KMS-11 (cell line): Measurements from ENCODE around the gene PDAP1.
A peak's percentile ranks its signal among the peaks of the same experiment; 100 is the strongest.
"Not testable (repeated sequence)": the region's sequence is repeated elsewhere in the genome, so short reads cannot be mapped to it uniquely, and the experiment has no call there.

Experiments
- H2AFZ ChIP-seq: fragments of 200-600 bp; sonication (generic); 2 replicates; pipeline ENCODE4 v1.6.1; 2016; ENCODE audit warnings: antibody characterized with exemption, mixed run types, low read depth
- H3K27ac ChIP-seq: fragments of 200-600 bp; sonication (generic); 2 replicates; pipeline ENCODE4 v1.6.1; 2016; ENCODE audit warnings: mild to moderate bottlenecking, mixed run types
- H3K27me3 ChIP-seq: fragments of 200-600 bp; sonication (generic); 2 replicates; pipeline ENCODE4 v1.6.1; 2017; ENCODE audit warnings: mild to moderate bottlenecking, low read depth, mixed run types, moderate library complexity; ENCODE audit not compliant: insufficient read depth
- H3K36me3 ChIP-seq: fragments of 200-600 bp; sonication (generic); 2 replicates; pipeline ENCODE4 v1.6.1; 2017; ENCODE audit warnings: mild to moderate bottlenecking, mixed run types; ENCODE audit not compliant: insufficient read depth
- H3K4me1 ChIP-seq: fragments of 200-600 bp; sonication (generic); 2 replicates; pipeline ENCODE4 v1.6.1; 2016; ENCODE audit warnings: mild to moderate bottlenecking, low read depth, mixed run types; ENCODE audit not compliant: poor library complexity, severe bottlenecking
- H3K4me2 ChIP-seq: fragments of 200-600 bp; sonication (generic); 2 replicates; pipeline ENCODE4 v1.7.0; 2016; ENCODE audit warnings: mild to moderate bottlenecking, mixed run types
- H3K4me3 ChIP-seq: fragments of 200-600 bp; sonication (generic); IDR thresholded peaks from 2 replicates; pipeline ENCODE4 v1.6.1; 2017; ENCODE audit warnings: low read depth, low read length, mixed read lengths; ENCODE audit not compliant: insufficient read depth
- H3K79me2 ChIP-seq: fragments of 200-600 bp; sonication (generic); 2 replicates; pipeline ENCODE4 v1.6.1; 2016; ENCODE audit warnings: low read depth, mixed run types; ENCODE audit not compliant: insufficient read depth
- H3K9ac ChIP-seq: fragments of 200-600 bp; sonication (generic); 2 replicates; pipeline ENCODE4 v1.6.1; 2016; ENCODE audit warnings: mild to moderate bottlenecking, mixed run types
- H4K20me1 ChIP-seq: fragments of 200-600 bp; sonication (generic); 2 replicates; pipeline ENCODE4 v1.6.1; 2016; ENCODE audit warnings: mild to moderate bottlenecking, mixed run types; ENCODE audit not compliant: insufficient read depth
- TF ChIP-seq, protein P1 (sequence below): fragments of 200-600 bp; sonication (generic); conservative IDR thresholded peaks from 2 replicates; pipeline ENCODE4 v1.6.1; 2017; ENCODE audit warnings: low read depth, mild to moderate bottlenecking, antibody characterized with exemption, low read length, moderate library complexity, mixed read lengths

PDAP1 gene

DNA sequence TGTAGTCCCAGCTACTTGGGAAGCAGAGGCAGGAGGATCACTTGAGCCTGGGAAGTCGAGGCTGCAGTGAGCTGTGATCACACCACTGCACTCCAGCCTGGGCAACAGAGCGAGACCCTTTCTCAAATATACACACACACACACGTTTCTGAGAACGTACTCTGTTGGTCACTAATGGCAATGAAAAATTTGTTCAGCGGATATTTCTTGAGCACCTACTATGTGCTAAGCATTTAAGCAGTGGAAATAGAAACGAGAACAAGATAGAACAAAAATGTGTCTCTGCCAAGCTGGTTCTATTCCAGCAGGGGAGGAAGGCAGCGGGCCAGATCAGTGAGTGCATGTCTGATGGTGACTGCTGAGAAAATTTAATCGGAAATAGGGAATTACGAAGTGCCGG, 25.2 kb downstream of the PDAP1 start:
- H3K4me2 ChIP-seq: no peak overlapping the region
- H3K27ac ChIP-seq: no peak overlapping the region
- H2AFZ ChIP-seq: no peak overlapping the region
- TF ChIP-seq, protein P1, sequence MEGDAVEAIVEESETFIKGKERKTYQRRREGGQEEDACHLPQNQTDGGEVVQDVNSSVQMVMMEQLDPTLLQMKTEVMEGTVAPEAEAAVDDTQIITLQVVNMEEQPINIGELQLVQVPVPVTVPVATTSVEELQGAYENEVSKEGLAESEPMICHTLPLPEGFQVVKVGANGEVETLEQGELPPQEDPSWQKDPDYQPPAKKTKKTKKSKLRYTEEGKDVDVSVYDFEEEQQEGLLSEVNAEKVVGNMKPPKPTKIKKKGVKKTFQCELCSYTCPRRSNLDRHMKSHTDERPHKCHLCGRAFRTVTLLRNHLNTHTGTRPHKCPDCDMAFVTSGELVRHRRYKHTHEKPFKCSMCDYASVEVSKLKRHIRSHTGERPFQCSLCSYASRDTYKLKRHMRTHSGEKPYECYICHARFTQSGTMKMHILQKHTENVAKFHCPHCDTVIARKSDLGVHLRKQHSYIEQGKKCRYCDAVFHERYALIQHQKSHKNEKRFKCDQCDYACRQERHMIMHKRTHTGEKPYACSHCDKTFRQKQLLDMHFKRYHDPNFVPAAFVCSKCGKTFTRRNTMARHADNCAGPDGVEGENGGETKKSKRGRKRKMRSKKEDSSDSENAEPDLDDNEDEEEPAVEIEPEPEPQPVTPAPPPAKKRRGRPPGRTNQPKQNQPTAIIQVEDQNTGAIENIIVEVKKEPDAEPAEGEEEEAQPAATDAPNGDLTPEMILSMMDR: no peak
- H3K4me1 ChIP-seq: peaks cover 43% of the 10 kb centered on the region
- H3K79me2 ChIP-seq: peaks cover 55% of the 10 kb centered on the region
- no peak overlapping the region for H3K9ac ChIP-seq
- H3K36me3 ChIP-seq: no peaks in the 10 kb centered on the region
- H3K4me3 ChIP-seq: no peak overlapping the region
- no peaks in the 10 kb centered on the region for H3K27me3 ChIP-seq
- H4K20me1 ChIP-seq: no peaks in the 10 kb centered on the region

DNA sequence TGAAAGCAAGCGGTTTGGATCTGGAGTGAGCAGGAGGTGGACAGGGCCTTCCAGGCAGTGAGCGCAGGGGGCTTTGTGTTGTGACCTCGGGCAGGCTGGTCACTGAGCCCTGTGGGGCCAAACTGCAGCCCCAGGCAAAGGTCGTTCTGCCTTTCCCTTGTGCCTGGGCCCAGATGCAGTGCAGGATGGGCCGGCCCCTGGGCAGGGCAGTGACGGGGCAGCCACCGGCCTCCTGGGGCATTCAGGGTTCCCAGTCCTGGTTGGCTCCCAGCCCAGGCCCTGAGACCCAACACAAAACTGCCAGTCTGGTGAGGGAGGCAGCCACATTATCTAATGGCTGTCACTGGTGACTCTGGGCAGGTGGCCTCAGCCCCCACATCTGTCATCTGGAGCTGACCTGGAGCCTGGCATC, 26.7 kb downstream of the PDAP1 start:
- Histone ChIP-seq H3K36me3 (peaks cover 5% of the 10 kb centered on the region; the same call in 1 of the 2 replicates), H3K4me2 (peak overlapping the region; percentile 92), H3K79me2 (peaks cover 70% of the 10 kb centered on the region), H2AFZ (no peak overlapping the region), H3K9ac (peak overlapping the region; percentile 58; the same call in 1 of the 2 replicates), H4K20me1 (no peaks in the 10 kb centered on the region), H3K27me3 (no peaks in the 10 kb centered on the region), H3K4me3 (no peak overlapping the region), H3K4me1 (peaks cover 56% of the 10 kb centered on the region), H3K27ac (peak overlapping the region; percentile 85)
- TF ChIP-seq, protein P1: no peak

DNA sequence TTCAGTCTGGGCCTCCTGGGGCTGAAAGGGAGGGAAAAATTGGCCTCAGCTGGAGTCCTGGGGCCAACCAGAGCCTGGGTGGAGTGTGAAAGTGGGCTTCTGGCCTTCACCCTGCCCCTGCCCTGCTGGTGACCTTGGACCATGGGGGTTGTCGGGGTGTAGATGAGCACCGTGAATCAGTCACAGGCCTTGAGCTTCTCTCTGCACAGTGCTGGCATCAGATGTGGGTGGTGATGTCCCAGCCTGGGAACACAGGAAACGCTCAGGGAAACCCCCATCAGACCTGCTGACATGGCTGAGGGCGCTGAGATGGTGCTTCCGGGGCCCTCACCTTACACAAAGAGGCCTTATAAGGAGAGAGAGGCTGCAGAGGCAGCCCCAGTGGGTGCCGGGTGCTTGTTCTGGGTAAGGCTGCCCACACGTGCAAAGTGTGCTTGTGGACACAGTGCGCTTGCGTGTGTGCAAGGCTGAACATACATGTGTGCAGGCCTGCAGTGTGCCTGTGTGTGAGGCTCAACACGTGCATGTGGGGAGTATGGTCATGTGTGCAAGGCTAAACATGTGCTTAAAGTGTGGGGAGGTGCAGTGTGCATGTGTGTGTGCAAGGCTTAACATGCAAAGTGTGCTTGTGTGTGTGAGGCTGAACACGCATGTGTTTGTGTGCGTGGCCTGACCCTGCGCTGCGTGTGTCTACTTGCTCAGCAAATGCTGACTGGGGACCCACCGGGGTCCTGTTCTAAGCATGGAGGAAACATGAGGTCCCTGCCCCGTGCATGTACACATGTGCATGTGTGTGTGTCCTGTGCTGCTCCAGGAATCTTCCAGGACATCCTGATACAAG, 27.4 kb downstream of the PDAP1 start:
- no peak overlapping the region for H3K4me3 ChIP-seq
- peaks cover 77% of the 10 kb centered on the region for H3K79me2 ChIP-seq
- H2AFZ ChIP-seq: no peak overlapping the region
- H3K4me1 ChIP-seq: peaks cover 63% of the 10 kb centered on the region
- no peaks in the 10 kb centered on the region for H3K27me3 ChIP-seq
- TF ChIP-seq, protein P1: no peak
- H3K9ac ChIP-seq: peak overlapping the region; percentile 58; the same call in 1 of the 2 replicates
- H3K4me2 ChIP-seq: peak overlapping the region; percentile 92
- H4K20me1 ChIP-seq: no peaks in the 10 kb centered on the region
- peak overlapping the region; percentile 85 for H3K27ac ChIP-seq
- H3K36me3 ChIP-seq: peaks cover 5% of the 10 kb centered on the region; the same call in 1 of the 2 replicates

DNA sequence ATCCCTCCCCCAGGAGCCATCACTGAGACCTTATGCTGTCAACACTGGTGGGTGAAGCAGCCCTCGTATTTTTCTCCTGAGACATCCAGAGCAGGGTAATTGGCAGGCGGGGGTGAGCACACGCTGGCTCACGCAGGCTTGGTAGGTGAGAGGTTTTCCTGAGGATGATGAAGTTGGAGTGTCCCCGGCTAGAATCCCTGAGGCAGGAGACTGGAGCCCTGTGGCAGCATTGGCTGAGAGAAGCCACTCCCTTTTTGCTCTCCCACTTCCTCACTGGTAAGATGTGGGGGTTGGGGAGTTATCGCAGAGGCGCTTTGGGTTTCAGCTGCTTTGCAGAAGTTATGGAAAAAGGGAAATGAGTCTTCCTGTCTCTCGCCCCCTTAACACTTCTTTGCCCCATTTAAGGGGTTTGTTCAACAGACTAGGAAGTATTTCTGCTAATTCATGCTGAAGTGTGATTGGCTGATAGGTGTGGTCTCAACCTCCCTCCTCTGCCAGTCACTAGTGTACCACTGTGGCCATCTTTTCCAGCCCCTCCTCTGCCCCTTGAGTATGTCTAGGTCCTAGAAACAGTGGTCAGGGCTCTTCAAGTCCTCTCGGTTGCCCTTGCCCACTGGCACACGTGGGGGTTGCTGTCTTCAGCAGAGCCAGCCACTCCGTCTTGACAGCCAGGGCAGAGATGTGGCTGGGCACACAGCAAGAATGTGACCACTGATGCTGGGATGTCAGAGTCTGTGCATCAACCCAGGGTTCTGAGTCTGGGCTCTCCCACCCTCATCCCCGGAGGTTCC, 28.2 kb downstream of the PDAP1 start:
- no peaks in the 10 kb centered on the region for H4K20me1 ChIP-seq
- peaks cover 5% of the 10 kb centered on the region; the same call in 1 of the 2 replicates for H3K36me3 ChIP-seq
- peak overlapping the region; percentile 92 for H3K4me2 ChIP-seq
- no peak overlapping the region for H2AFZ ChIP-seq
- peaks cover 70% of the 10 kb centered on the region for H3K4me1 ChIP-seq
- H3K27ac ChIP-seq: peak overlapping the region; percentile 85
- H3K27me3 ChIP-seq: no peaks in the 10 kb centered on the region
- H3K4me3 ChIP-seq: no peak overlapping the region
- peak overlapping the region; percentile 58; the same call in 1 of the 2 replicates for H3K9ac ChIP-seq
- H3K79me2 ChIP-seq: peaks cover 85% of the 10 kb centered on the region
- TF ChIP-seq, protein P1: no peak

DNA sequence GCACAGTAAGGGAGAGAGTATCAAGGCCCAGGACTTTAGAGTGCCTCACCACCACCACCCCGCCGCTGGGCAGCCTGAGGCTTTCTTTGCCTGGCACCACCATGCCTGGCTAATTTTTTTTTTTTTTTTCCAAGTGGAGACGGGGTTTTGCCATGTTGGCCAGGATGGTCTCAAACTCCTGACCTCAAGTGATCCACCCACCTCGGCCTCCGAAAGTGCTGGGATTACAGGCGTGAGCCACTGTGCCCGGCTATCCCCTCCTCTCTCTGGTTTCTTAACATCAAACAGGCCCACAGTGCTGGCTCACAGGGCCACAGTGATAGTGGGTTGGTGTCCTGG, 28.7 kb downstream of the PDAP1 start:
- Histone ChIP-seq H3K4me1 (peaks cover 70% of the 10 kb centered on the region), H3K4me2 (peak overlapping the region; percentile 92), H3K79me2 (peaks cover 87% of the 10 kb centered on the region), H3K27ac (peak overlapping the region; percentile 85)
- H3K9ac ChIP-seq, H3K27me3 ChIP-seq, H3K36me3 ChIP-seq, H4K20me1 ChIP-seq, H3K4me3 ChIP-seq, H2AFZ ChIP-seq: not testable (repeated sequence)
